ENCODE results near the gene ATP2C2.
"Not testable (repeated sequence)": the region's sequence is repeated elsewhere in the genome, so short reads cannot be mapped to it uniquely, and the experiment has no call there.

Gene ATP2C2

GRCh38 chr16:84450176-84450865 lies 82.0 kb downstream of the ATP2C2 start:
- no peak for DNase-seq (ENCODE audit: low read depth)
- TF ChIP-seq CTCF (IDR thresholded peaks at IDR 0.05; ENCODE audit: low read length, missing control alignments), result no peak
- no peak overlapping the region for H3K4me3 ChIP-seq (replicated peaks; ENCODE audit: low read depth, low read length)

- H3K4me3 ChIP-seq (replicated peaks; ENCODE audit: low read depth, low read length); DNase-seq (ENCODE audit: low read depth): not testable (repeated sequence)
Measured at GRCh38 chr16:84451010-84451676, 82.8 kb downstream of the ATP2C2 start.

GRCh38 chr16:84451781-84452180 lies 83.4 kb downstream of the ATP2C2 start:
- no peak overlapping the region for H3K4me3 ChIP-seq (replicated peaks; ENCODE audit: low read depth, low read length)
- TF ChIP-seq CTCF (IDR thresholded peaks at IDR 0.05; ENCODE audit: low read length, missing control alignments), result no peak
- DNase-seq (ENCODE audit: low read depth), result no peak

GRCh38 chr16:84453061-84453752 lies 84.9 kb downstream of the ATP2C2 start:
- H3K4me3 ChIP-seq (replicated peaks; ENCODE audit: low read depth, low read length), result no peak overlapping the region
- DNase-seq (ENCODE audit: low read depth), result no peak
- TF ChIP-seq CTCF (IDR thresholded peaks at IDR 0.05; ENCODE audit: low read length, missing control alignments), result no peak

GRCh38 chr16:84454611-84455010 lies 86.3 kb downstream of the ATP2C2 start:
- TF ChIP-seq CTCF (IDR thresholded peaks at IDR 0.05; ENCODE audit: low read length, missing control alignments), result no peak
- H3K4me3 ChIP-seq (replicated peaks; ENCODE audit: low read depth, low read length), result no peak overlapping the region
- no peak for DNase-seq (ENCODE audit: low read depth)

- H3K4me3 ChIP-seq (replicated peaks; ENCODE audit: low read depth, low read length), result no peak overlapping the region
- TF ChIP-seq CTCF (IDR thresholded peaks at IDR 0.05; ENCODE audit: low read length, missing control alignments), result no peak
- no peak for DNase-seq (ENCODE audit: low read depth)
Measured at GRCh38 chr16:84455031-84455430, 86.7 kb downstream of the ATP2C2 start.

Measured in fibroblast of pulmonary artery (primary cell).